ENCODE measurements around the gene ATP11A.

- TF ChIP-seq CTCF (IDR thresholded peaks at IDR 0.05): no peak
- TF ChIP-seq POLR2AphosphoS5 (IDR thresholded peaks at IDR 0.05): no peak
- TF ChIP-seq POLR2A (IDR thresholded peaks at IDR 0.05): no peak
Measured at GRCh38 chr13:112917056-112917664, 227.3 kb downstream of the ATP11A start.

Measured in sigmoid colon (tissue), 4 donors.